GM21737 (cell line): ENCODE results near the gene ARAP1.
"Not testable (repeated sequence)": the region's sequence is repeated elsewhere in the genome, so short reads cannot be mapped to it uniquely, and the experiment has no call there.

ENCODE experiments used
- ATAC-seq: cut with Tn5 transposase; IDR thresholded peaks from one replicate; pipeline ENCODE4 v1.9.1; 2021; ENCODE audit warnings: mild to moderate bottlenecking, moderate library complexity; ENCODE audit not compliant: unreplicated experiment

The ARAP1 gene

GRCh38 chr11:72752088-72752914, at the start of gene ARAP1:
ARAP1 (minus strand) TSS chr11:72752408; CDS start chr11:72727128, 25,280 bp downstream.
- peak; percentile 56 for ATAC-seq

DNA sequence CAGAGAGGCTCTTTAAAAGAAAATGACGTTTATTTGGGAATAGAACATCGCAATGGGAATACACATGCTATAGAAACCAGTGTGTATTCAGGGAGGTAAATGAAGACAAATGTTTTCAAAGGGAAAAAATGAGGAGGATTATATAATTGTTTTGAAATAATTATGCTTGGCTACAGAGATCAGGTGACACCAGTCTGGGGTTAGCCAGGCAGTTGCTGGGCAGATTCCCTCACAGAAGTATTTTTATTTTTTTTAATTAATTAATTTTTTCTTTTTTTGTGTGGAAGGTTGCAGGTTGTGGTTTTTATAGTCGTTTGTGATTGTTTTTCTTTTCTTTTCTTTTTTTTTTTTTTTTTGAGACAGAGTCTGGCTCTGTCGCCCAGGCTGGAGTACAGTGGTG, 47.2 kb upstream of the ARAP1 start:
- ATAC-seq: no peak

GRCh38 chr11:72798361-72798760, 46.2 kb upstream of the ARAP1 start:
- ATAC-seq: no peak

DNA sequence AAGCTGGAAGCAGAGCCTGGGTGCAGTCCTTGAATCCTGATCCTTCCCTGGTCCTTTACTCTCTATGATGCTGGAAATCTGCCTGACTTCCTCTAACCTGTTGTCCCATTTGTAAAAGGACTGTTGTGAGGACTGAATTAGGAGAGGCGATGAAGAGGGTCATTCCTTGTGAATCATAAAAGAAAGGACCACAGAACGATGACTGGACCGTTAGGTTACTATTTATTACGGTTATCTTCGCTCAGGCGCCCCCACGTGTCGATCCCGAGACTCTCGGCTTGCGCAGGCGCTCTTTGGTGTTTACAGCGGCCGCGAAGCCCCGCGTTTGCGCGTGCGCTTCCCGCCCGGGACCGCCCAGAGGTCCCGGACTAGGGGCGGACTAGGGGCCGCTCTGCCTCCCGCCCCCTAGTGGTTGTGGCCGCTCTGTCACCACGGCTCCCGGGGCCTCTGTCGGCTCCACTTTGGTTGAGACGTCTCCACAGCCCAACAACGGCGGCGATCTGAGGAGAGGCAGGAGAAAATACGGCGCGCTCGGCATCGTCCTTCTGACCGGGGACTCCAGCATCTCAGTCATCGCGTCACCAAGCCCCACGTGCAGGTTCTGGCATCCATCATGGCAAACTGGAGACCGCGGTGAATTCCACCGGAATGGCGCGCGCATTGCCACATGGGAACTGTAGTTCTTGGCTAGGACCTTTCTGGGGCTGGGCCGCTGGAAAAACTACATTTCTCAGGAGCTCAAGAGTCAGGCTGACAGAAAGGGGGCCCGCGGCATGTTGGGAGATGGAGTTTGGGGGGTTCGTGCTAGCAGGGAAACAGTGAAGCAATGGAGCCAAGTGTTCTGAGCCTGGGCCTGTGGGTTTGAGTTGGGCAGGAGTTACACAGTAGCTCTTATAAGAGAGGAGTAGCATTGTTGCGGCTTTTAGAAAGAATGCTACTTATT, 41.5 kb upstream of the ARAP1 start, which contains the start of gene STARD10:
TSS of gene STARD10 (minus strand) at position 623 of the 943 bp plus-strand sequence. CDS start 12,866 bp downstream, outside the sequence.
- ATAC-seq: peak; percentile 89

DNA sequence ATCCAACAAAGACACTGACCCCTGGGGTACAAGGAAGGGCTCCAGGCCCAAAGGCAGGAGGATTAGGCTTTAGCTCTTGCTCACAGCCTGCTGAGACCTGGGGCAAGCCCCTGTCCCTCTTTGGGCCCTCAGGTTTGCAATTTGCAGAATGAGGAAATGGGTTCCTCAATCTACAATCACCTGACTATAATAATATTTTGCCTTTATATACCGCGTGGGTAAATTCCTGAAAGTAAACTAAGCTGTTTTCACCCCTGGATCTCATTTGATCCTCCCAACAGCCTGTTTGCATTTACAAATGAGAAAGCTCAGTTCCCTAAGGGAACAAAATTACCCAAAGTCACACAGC, 40.8 kb upstream of the ARAP1 start:
- ATAC-seq: no peak

DNA sequence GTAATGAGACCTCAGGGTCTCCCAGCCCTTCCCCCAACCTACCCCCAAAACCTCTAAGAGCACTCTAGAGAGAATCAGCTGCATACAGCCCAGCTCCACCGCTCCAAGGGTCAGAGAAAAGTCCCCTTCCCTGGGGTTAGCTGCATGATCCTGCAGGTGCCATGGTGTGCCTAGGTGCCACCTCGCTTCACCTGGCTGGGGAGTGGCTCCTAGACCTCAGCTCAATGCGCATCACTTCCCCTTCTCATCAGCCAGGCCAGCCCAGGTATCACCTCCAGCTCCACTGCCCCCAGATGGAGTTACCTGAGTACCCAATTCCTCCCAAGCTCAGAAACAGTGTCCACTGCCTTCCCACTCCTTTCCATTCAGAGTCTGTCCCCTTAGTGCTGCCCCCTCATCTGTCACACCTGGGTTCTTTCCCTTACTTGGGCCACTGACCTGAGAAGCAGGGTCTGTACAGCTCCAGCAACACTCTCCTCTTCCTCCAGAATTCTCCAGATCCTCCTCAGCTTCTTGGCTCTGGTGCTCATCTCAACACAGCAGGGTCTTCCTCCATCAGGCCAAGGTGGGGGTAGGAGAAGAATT, 40.3 kb upstream of the ARAP1 start:
- no peak for ATAC-seq

GRCh38 chr11:72791228-72791627, 39.0 kb upstream of the ARAP1 start:
- not testable (repeated sequence) for ATAC-seq

GRCh38 chr11:72789493-72790131, 37.4 kb upstream of the ARAP1 start:
- ATAC-seq: no peak

DNA sequence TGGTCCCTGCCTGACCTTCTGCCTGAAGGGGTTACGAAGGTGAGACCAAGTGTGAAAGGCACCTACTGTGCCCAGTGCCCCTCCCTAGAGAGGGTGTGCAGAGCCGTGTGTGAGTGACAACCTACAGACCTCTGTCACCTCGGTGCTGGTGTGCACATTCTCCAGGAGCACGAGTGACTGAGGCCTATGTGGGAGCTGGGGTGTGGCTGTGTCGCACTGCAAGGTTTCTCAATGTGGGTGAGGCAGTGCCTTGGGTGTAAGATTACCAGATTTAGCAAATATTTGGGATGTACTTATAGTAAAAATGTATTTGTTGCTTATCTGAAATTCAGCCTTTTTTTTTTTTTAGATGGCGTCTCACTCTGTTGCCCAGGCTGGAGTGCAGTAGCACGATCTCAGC, 36.0 kb upstream of the ARAP1 start:
- ATAC-seq: no peak

GRCh38 chr11:72787216-72788104, 35.3 kb upstream of the ARAP1 start:
- no peak for ATAC-seq

GRCh38 chr11:72786305-72787215, 34.4 kb upstream of the ARAP1 start:
- ATAC-seq: no peak

DNA sequence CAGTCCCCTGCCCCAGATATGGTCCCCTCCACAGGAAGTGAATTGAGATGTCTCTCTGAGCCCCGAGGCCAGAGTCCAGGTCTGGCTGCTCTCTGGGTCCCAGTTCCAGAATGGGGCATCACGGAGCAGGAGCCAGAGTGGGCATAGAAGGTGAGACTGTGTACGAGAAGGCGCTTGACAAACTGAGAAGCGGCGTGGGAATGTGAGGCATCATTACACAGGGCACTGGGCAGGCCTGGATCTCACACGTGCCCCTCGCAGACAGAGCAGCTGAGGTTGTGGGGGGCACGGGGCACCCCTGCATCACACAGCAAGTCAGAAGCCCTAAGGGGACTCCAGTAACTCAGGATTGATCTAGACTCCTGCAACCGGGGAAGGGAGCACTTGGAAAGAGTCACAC, 32.5 kb upstream of the ARAP1 start:
- ATAC-seq: no peak

DNA sequence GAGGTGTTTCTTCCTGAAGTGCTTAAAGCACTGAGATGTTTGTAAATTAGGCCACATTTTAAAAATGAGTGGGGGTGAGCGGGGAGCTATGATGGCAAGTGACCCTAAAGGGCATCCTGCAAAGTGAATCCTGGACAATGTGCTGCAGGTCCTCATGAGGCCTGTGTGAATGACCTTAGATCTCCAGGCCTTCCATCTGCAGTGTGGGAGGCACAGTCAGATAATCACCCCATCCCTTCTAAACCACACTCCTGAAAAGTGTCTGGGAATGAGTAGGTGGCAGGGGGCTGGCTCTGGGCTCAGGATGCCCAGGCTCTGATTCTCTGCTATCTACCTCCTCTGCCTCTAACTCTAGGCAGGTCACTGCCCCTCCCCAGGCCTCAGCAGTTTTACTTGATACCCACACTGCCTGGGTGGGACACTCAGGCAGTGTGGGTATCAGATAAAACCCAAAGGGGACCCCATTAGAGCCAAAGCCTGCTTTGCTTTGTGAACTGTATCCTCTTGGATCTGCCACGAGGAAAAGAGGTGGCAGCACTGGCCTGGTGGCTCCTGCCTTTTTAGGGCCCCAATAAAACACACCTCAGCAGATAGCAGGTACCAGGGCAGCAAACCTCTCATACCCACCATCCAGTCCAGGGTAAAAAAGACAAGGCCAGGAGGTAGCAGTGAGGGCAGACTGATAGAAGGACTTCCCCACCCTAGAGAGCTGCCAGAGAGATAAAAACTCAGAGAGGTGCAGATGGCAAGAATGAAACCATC, 31.1 kb upstream of the ARAP1 start:
- ATAC-seq: no peak

DNA sequence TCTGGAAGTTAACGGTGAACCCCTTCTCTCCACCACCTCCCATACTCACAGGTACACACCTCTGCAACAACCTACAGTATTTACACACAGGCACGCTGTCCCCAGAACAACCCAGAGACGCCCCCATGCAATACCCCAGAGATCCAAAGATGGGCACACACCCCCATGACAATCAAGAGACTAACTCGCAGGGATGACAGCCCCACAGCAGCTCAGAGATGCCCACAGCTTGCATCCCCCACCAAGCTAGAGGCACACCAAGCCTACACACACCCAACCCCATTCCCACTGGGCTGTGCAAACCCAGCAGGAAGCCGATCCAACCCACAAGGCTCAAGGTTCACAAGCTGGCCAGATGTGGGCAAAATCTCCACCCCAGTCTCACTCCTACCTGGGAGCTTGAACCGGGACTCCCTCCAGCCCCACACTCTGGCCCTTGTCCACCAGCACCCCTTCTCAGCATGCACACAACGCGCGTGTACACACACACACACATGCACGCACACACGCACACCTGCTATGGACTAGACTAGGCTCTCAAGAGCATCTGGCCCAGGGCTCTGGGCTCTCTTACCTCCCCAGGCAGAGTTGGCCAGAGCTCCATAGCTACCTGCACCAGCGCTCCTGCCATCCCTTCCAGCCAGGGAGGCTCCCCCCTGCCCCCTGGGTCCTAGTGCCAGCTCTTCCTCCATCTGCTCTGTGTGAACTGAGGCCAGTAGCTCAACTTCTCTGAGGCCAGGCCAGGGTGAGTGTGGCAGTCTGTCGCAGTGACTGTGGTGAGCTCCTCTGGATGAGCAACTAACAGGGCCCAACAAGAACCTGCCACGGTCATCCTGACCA, 30.1 kb upstream of the ARAP1 start:
- no peak for ATAC-seq

DNA sequence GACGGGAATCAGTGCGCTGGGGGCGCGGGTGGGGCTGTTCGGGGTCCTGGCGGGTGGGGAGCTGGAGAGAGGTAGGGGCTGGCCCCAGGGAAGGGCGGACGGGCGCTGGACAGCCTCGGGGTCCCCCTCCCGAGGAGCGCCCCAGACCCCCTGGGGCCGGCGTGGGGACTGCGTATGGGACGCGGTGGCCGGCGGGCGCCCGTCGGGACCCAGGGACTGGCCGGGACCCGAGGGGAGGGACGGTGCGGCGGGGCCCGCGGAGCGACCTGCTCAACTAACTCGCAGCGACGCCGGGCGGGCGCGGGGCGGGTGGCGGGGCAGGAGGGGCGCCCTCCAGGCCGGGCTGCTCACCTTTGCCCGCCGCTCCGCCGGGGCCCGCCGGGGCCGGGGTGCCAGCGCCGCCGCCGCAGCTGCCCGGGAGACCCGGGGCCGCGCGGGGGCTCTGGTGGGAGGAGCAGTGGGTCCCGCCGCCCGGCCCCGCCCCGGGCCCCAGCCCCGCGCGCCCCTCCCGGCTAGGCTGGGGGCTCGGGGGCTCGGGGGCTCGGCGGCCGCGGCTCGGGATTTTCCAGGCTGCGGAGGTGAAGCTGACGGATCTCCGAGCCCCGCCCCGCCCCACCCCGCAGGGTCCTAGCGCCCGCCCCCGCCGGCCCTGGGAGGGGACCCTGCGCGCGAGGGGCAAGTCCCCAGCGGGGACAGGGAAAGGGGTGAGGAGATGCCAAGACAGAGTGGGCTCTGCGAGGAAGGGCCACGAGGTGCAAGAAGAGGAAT, 29.3 kb upstream of the ARAP1 start:
- no peak for ATAC-seq

DNA sequence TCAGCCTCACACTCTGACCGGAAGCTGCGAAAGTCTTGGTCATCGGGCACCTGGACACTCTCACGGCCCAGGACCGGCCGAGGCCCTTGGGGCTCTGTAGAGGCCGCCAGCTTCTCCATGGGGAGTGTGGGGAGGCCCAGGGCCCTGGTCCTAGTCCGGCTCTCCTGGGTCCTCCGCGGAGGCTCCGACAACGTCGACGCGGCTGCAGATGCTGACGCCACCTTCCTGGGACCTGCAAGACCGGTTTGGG, 28.8 kb upstream of the ARAP1 start:
- no peak for ATAC-seq
